ENCODE results near the gene TDRD3.

TDRD3 gene

DNA sequence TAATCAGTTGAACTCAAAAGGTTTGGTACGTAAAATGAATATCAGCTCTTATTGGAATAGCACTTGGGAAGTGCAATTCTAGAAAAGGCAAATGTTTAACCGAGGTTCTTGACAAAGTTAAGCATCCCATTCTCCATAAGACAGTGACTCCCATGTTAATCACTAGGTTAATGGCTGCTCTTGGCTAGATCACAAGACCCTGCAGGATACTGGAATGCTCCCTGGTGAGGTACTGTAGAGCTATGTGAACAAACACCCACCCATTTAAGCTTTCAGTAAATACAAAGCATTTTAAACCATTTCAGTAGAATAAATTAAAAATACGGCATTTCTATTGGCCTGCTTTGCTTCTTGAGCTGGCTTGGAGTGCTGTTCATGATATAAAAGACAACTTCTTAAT is 56.5 kb downstream of the TDRD3 start:
- DNase-seq (ENCODE audit: low read depth, low spot score): no peak
- Histone ChIP-seq H3K9me3 (ENCODE audit: low read depth, low read length) (no peaks in the 10 kb centered on the region), H3K36me3 (ENCODE audit: insufficient read depth, low read length) (peaks cover 4% of the 10 kb centered on the region; the same call in 1 of the 2 replicates), H3K4me3 (no peak overlapping the region), H3K27ac (no peak overlapping the region), H3K9ac (ENCODE audit: insufficient read length) (no peak overlapping the region)
- TF ChIP-seq FOXP2 (optimal IDR thresholded peaks at IDR 0.05; ENCODE audit: control extremely low read depth, extremely low read length, insufficient read depth) (no peak), EZH2 (IDR thresholded peaks at IDR 0.05) (no peak), POLR2AphosphoS5 (IDR thresholded peaks at IDR 0.05; ENCODE audit: borderline replicate concordance, low read depth, low read length) (no peak)

DNA sequence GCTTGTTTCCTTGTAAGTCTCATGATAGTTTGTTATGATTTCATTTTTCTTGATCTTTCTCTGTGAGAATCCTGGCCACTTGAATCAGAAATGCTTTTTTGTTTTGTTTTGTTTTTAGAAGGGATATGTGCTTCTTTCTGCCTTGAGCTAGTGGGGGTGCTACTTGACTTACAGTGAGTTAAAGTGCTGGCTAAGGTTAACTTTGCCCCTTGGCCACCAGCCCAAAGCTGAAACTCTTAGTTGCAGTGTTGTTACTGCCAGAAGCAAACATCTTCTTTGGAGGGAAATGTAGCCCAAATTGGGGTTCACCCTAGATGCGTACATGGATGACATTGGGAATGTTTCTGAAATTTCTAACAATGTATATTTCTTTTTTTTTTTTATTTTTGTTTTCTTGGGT is 57.4 kb downstream of the TDRD3 start:
- Histone ChIP-seq H3K9ac (ENCODE audit: insufficient read length) (no peak overlapping the region), H3K9me3 (ENCODE audit: low read depth, low read length) (no peaks in the 10 kb centered on the region), H3K4me3 (no peak overlapping the region), H3K27ac (no peak overlapping the region), H3K36me3 (ENCODE audit: insufficient read depth, low read length) (peaks cover 7% of the 10 kb centered on the region)
- no peak for TF ChIP-seq POLR2AphosphoS5 (IDR thresholded peaks at IDR 0.05; ENCODE audit: borderline replicate concordance, low read depth, low read length)
- no peak for TF ChIP-seq EZH2 (IDR thresholded peaks at IDR 0.05)
- TF ChIP-seq FOXP2 (optimal IDR thresholded peaks at IDR 0.05; ENCODE audit: control extremely low read depth, extremely low read length, insufficient read depth): no peak
- DNase-seq (ENCODE audit: low read depth, low spot score): no peak

DNA sequence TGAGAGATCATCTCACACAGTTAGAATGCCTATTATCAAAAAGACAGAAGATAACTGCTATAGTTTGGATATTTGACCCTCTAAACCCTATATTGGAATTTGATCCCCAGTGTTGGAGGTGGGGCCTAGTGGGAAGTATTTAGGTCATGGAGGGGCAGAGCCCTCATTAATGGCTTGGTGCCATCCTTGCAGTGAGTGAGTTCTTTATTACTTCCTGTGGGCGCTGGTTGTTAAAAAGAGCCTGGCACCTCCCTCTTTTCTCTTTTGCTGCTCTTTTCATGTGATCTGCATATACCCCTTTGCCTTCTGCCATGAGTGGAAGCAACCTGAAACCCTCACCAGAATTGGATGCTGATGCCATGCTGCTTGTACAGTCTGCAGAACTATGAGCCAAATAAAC is 66.8 kb downstream of the TDRD3 start:
- H3K27ac ChIP-seq: no peak overlapping the region
- DNase-seq (ENCODE audit: low read depth, low spot score): no peak

DNA sequence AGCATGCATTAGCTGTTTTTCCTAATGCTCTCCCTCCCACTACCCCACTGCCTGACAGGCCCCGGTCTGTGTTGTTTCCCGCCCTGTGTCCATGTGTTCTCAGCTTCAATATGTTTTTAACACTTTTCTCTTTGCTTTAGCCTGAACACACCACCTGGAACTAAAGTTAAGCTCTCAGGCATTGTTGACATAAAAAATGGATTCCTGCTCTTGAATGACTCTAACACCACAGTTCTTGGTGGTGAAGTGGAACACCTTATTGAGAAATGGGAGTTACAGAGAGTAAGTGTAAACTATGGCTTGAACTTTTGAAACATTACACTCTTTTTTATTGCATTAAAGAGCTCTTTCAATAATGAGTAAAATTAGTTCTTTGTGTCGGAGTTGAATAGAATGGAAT is 70.1 kb downstream of the TDRD3 start:
- Histone ChIP-seq H3K36me3 (ENCODE audit: insufficient read depth, low read length) (peaks cover 35% of the 10 kb centered on the region), H3K9ac (ENCODE audit: insufficient read length) (no peak overlapping the region), H3K9me3 (ENCODE audit: low read depth, low read length) (peaks cover 6% of the 10 kb centered on the region), H3K4me3 (no peak overlapping the region), H3K27ac (no peak overlapping the region)
- no peak for DNase-seq (ENCODE audit: low read depth, low spot score)
- no peak for TF ChIP-seq EZH2 (IDR thresholded peaks at IDR 0.05)
- no peak for TF ChIP-seq FOXP2 (optimal IDR thresholded peaks at IDR 0.05; ENCODE audit: control extremely low read depth, extremely low read length, insufficient read depth)
- TF ChIP-seq POLR2AphosphoS5 (IDR thresholded peaks at IDR 0.05; ENCODE audit: borderline replicate concordance, low read depth, low read length): no peak

More for the DNA sequence above, 66.8 kb downstream of the TDRD3 start:
- Histone ChIP-seq H3K9ac (ENCODE audit: insufficient read length) (no peak overlapping the region), H3K36me3 (ENCODE audit: insufficient read depth, low read length) (peaks cover 29% of the 10 kb centered on the region), H3K9me3 (ENCODE audit: low read depth, low read length) (no peaks in the 10 kb centered on the region), H3K4me3 (no peak overlapping the region)
- TF ChIP-seq FOXP2 (optimal IDR thresholded peaks at IDR 0.05; ENCODE audit: control extremely low read depth, extremely low read length, insufficient read depth): no peak
- TF ChIP-seq EZH2 (IDR thresholded peaks at IDR 0.05): no peak
- no peak for TF ChIP-seq POLR2AphosphoS5 (IDR thresholded peaks at IDR 0.05; ENCODE audit: borderline replicate concordance, low read depth, low read length)

DNA sequence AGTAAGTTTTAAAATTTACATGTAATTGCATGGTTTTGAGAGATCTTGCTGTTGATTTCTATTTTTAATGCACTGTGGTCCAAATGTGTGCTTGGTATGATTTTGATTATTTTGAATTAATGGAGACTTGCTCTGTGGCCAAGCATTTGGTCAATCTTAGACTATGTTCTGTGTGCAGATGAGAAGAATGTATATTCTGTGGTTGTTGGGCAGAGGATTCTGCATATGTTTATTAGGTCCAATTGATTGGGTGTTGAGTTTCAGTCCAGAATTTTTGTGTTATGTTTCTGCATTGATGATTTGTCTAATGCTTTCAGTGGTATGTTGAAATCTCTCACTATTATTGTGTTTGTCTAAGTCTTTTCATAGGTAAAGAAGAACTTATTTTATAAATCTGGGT is 82.3 kb downstream of the TDRD3 start:
- TF ChIP-seq FOXP2 (optimal IDR thresholded peaks at IDR 0.05; ENCODE audit: control extremely low read depth, extremely low read length, insufficient read depth) (no peak), POLR2AphosphoS5 (IDR thresholded peaks at IDR 0.05; ENCODE audit: borderline replicate concordance, low read depth, low read length) (no peak), EZH2 (IDR thresholded peaks at IDR 0.05) (no peak)
- Histone ChIP-seq H3K4me3 (no peak overlapping the region), H3K27ac (no peak overlapping the region), H3K9ac (ENCODE audit: insufficient read length) (no peak overlapping the region), H3K9me3 (ENCODE audit: low read depth, low read length) (peaks cover 10% of the 10 kb centered on the region; the same call in 1 of the 2 replicates), H3K36me3 (ENCODE audit: insufficient read depth, low read length) (peaks cover 22% of the 10 kb centered on the region)
- no peak for DNase-seq (ENCODE audit: low read depth, low spot score)

DNA sequence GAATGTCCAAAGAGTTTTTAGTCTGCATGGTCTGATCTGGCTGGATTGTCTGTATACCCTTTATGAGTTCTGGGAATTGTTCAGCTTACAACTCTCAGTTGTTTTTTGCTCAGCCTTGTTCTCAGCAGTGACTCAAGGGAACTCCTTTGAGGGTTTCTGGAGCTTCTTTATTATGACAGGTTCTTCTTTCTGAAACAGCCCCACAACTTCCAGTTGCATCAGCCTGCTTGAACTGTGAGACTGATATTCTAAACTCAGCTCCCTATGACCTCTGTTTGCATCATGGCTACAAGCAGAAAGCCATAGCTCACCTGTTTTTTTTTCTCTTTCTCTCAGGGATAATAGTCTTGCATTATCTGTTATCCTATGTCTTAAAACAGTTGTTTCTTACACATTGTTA is 85.0 kb downstream of the TDRD3 start:
- TF ChIP-seq EZH2 (IDR thresholded peaks at IDR 0.05): no peak
- TF ChIP-seq POLR2AphosphoS5 (IDR thresholded peaks at IDR 0.05; ENCODE audit: borderline replicate concordance, low read depth, low read length): no peak
- peaks cover 7% of the 10 kb centered on the region; the same call in 1 of the 2 replicates for H3K9me3 ChIP-seq (ENCODE audit: low read depth, low read length)
- H3K27ac ChIP-seq: peak overlapping the region; percentile 88
- peaks cover 28% of the 10 kb centered on the region for H3K36me3 ChIP-seq (ENCODE audit: insufficient read depth, low read length)
- peak; percentile 76 for DNase-seq (ENCODE audit: low read depth, low spot score)
- peak overlapping the region; percentile 41 for H3K4me3 ChIP-seq
- H3K9ac ChIP-seq (ENCODE audit: insufficient read length): no peak overlapping the region

DNA sequence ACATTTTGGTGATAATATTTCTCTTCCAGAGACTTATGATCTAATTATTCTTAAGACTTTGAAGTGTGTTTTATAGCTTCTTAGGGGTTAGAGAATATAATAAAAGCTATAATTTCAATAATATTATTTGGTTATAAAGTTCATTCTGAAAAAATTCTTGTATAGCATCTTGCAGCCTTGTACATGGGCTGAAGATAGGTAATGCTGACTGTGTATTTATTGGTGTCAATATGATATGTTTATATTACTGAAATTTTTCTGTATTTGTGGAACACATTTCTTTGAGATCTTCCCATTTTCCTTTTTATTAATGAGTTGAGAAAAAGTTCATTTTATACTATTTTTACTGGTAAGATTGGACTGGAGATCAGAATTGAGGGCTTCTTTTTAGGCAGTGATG is 87.8 kb downstream of the TDRD3 start:
- no peak overlapping the region for H3K4me3 ChIP-seq
- peaks cover 15% of the 10 kb centered on the region; the same call in 1 of the 2 replicates for H3K9me3 ChIP-seq (ENCODE audit: low read depth, low read length)
- no peak overlapping the region for H3K9ac ChIP-seq (ENCODE audit: insufficient read length)
- H3K27ac ChIP-seq: no peak overlapping the region
- peaks cover 44% of the 10 kb centered on the region for H3K36me3 ChIP-seq (ENCODE audit: insufficient read depth, low read length)
- TF ChIP-seq FOXP2 (optimal IDR thresholded peaks at IDR 0.05; ENCODE audit: control extremely low read depth, extremely low read length, insufficient read depth) (no peak), POLR2AphosphoS5 (IDR thresholded peaks at IDR 0.05; ENCODE audit: borderline replicate concordance, low read depth, low read length) (no peak), EZH2 (IDR thresholded peaks at IDR 0.05) (no peak)
- no peak for DNase-seq (ENCODE audit: low read depth, low spot score)

DNA sequence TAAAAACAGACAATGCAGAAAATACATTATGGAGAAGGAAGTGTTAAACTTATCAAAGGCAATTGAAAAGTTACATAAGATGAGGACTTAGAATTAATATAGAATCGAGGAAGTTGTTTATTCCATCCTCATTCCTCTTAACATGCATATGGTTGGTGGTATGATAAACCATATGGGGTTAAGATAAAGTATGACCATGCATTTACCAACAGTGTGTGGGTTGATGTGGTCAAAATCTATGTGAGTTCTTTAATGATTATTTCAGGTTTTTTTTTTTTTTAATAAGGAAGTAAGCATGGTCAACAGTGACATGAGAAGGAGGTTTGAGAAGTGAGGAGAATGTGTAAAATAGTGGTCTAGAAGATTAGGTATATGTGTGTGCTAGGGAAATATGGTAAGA is 94.5 kb downstream of the TDRD3 start:
- Histone ChIP-seq H3K27ac (no peak overlapping the region), H3K9ac (ENCODE audit: insufficient read length) (no peak overlapping the region), H3K36me3 (ENCODE audit: insufficient read depth, low read length) (peaks cover 66% of the 10 kb centered on the region), H3K4me3 (no peak overlapping the region), H3K9me3 (ENCODE audit: low read depth, low read length) (0 out of 2 replicates have a peak, but pooled peaks cover 8% of the 10 kb centered on the region)
- no peak for DNase-seq (ENCODE audit: low read depth, low spot score)
- no peak for TF ChIP-seq FOXP2 (optimal IDR thresholded peaks at IDR 0.05; ENCODE audit: control extremely low read depth, extremely low read length, insufficient read depth)
- no peak for TF ChIP-seq POLR2AphosphoS5 (IDR thresholded peaks at IDR 0.05; ENCODE audit: borderline replicate concordance, low read depth, low read length)
- no peak for TF ChIP-seq EZH2 (IDR thresholded peaks at IDR 0.05)

DNA sequence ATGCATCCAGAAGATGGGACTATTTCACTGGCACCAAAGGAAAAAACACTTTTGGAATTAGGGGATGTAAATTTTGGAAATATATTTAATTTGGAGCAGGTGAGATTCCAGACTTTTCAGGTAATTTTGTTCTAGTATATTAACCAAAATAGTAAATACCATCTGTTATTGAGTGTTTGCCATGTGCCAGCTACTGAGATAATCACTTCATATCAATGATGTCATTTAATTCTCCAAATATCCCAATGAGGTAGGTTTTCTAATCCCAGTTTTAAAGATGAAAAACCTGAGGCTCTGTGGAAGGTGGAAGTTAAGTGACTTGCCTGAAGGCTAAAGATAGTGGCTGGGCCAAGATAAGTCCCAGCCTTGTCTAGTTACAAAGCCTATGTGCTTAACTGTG is 95.2 kb downstream of the TDRD3 start:
- DNase-seq (ENCODE audit: low read depth, low spot score): no peak
- H3K27ac ChIP-seq: no peak overlapping the region
- peaks cover 66% of the 10 kb centered on the region for H3K36me3 ChIP-seq (ENCODE audit: insufficient read depth, low read length)
- H3K4me3 ChIP-seq: no peak overlapping the region
- no peak for TF ChIP-seq EZH2 (IDR thresholded peaks at IDR 0.05)
- no peak for TF ChIP-seq FOXP2 (optimal IDR thresholded peaks at IDR 0.05; ENCODE audit: control extremely low read depth, extremely low read length, insufficient read depth)
- TF ChIP-seq POLR2AphosphoS5 (IDR thresholded peaks at IDR 0.05; ENCODE audit: borderline replicate concordance, low read depth, low read length): no peak
- H3K9me3 ChIP-seq (ENCODE audit: low read depth, low read length): 0 out of 2 replicates have a peak, but pooled peaks cover 8% of the 10 kb centered on the region
- no peak overlapping the region for H3K9ac ChIP-seq (ENCODE audit: insufficient read length)
